ENCODE measurements around the gene AVPR2. TPM values are rescaled to one million over a fixed set of nuclear protein-coding genes. Genes with fewer than 3 reads are reported as not detected.

The AVPR2 gene
- total RNA-seq: 1.4 and 1.9 TPM in 2 replicates

DNA sequence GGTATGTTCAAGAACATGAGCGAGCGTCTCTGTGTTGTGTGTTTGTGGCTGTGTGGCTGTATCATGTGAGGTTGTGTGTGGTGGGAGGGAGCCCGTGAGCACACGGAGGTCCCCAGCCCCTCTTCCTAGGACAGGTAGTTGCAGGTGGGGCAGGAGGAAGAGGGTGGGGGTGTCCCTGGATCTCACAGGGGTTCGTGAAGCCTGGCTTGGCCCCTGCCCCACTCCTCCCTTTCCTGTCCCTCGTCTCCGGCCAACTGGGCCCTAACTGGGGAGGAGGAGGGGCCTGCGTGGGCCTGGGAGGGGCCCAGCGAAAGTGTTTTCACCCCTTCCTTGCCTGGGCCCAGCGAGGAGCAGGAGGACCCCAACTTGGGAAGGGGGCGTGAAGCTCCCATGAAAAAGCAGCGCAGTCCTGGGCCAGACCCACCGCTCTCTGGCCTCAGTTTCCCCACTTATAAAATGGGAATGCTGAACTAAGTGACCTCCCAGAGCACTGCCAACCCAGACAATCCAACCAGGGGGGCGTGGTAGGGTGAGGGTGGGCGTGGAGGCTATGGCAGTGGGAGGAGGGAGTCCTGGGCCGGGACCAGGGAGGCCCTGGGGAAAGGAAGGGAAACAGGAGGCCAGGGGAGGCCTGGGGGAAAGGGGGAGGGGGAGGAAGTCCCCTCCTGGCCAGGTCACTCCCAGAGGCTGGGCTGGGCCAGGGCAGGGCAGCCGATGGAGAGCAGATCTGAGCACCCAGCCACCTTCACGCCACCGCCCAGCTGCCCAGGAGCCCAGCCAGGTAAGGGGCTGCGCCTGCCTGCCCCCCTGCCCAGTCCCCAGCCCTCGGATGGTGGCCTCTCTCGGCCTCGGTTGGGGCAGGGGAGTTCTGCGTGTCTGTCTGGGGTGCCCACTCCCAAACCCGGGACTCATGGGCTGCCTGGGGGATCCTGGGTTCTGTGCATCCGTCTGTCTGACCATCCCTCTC lies at the start of gene AVPR2:
Gene AVPR2, plus strand, starts transcription at position 683 of the 967 bp plus-strand sequence. CDS start 473 bp downstream, outside the sequence.

DNA sequence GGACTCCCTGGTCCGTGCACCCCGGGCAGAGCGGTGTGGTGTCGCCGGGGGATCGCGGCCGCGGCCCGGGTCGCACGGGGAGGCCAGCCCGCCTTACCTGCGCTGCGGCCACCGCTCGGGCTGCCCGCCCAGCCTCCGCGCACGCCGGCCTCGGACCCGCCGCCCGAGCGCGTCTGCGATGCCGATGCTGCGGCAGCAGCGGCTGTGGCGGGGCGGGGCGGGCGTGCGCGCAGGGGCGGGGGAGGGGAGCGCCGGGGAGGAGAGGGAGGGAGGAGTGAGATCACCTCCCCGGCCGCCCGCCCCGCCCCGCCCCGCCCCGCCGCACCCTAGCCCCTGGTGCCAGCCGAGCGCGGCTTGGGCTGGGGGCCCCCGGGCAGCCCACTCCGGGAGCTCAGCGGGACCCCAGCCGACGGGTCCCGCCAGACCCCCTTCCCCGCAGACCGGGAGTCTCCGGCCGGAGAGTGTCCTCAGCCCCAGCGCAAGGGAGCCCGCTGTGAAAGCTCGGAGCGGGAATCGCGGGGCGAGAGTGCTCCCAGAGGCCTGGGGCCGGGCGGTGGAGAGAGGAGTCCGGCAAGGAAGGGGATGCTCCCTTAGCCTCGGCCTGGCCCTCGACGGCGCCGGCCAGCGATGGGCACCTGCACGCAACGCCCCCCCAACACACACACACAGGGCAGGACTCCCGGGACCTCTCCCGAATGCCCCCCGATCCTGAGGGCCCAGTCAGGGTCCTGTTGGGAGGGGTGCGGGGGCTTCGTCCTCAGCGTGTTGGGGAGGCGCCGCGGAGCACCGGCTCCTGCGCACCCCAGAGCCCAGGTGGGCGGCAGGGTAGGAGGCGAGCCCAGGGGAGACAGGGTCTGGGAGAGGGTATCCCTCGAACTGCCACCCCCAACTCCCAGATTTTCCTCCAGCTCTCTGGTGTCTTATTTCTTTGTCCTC lies 18.2 kb upstream of the AVPR2 start, which contains the start of gene L1CAM:
Gene L1CAM, minus strand, starts transcription at position 206 of the 936 bp plus-strand sequence. CDS start 10,337 bp downstream, outside the sequence.

GRCh38 chrX:153925739-153926551 lies 21.5 kb downstream of the AVPR2 start, which contains the start of gene ARHGAP4:
ARHGAP4 (minus strand) TSS chrX:153926264; CDS start chrX:153926202, 62 bp downstream.

GRCh38 chrX:153934762-153935325 lies 30.4 kb downstream of the AVPR2 start, which contains the start of gene NAA10:
NAA10 (minus strand) TSS chrX:153935037; CDS start chrX:153934904, 133 bp downstream.

DNA sequence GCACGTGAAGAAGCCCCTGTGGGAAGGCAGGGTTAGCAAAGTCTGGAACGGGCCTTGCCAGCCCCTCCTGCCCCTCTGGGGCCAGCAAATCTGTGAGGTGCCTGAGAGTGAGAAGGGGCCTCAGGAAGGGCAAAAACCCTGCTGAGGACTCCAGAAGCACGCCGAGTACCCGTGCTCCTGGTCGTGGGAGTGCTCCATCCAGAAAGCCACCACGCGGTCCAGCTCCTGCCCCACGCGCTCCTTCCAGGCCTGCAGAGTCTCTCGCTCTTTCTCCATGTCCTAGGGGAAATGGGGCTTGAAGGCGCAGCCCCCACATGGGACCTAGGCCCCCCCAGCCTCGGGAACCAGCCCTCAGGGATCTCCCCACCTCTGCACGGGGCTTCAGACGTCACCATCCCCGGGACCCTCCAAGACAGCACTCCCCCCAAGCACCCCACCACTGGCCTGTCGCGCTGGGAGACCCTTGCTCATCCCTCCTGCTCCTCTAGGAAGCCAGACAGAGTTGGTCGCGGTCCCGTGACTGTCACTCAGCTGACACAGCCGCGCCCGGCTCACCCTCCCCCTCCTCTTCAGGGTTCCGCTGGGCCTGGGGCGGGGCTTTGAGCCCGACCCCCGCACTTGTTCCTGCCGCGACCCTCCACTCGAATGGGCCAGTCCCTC lies 39.8 kb downstream of the AVPR2 start, which contains the start of gene RENBP:
Gene RENBP, minus strand, starts transcription at position 504 of the 660 bp plus-strand sequence. Its CDS starts 33 bp downstream, at position 471.

Other genes starting within 250 kb of the AVPR2 start
- gene PNCK, start 230.9 kb upstream of the AVPR2 start, total RNA-seq: not detected in 2 replicates
- gene SLC6A8, start 216.7 kb upstream of the AVPR2 start, total RNA-seq: 1.6 and 5.5 TPM in 2 replicates
- gene BCAP31, start 180.3 kb upstream of the AVPR2 start, total RNA-seq: 200 and 266 TPM in 2 replicates
- gene ABCD1, start 179.8 kb upstream of the AVPR2 start, total RNA-seq: 7.0 and 15.4 TPM in 2 replicates
- gene PLXNB3, start 140.4 kb upstream of the AVPR2 start, total RNA-seq: 2.9 and 20.6 TPM in 2 replicates
- under 0.01 and 0.44 TPM in 2 replicates for gene SRPK3, start 123.6 kb upstream of the AVPR2 start, total RNA-seq
- 48.1 and 67.7 TPM in 2 replicates for gene IDH3G, start 110.3 kb upstream of the AVPR2 start, total RNA-seq
- 112 and 142 TPM in 2 replicates for gene SSR4, start 110.0 kb upstream of the AVPR2 start, total RNA-seq
- gene PDZD4, start 74.1 kb upstream of the AVPR2 start, total RNA-seq: 0.76 TPM in 1 of 2 replicates, not detected in the other
- gene L1CAM, start 18.5 kb upstream of the AVPR2 start, total RNA-seq: 0.16 and 0.88 TPM in 2 replicates
- gene ARHGAP4, start 21.6 kb downstream of the AVPR2 start, total RNA-seq: 10.9 and 14.9 TPM in 2 replicates
- gene NAA10, start 30.4 kb downstream of the AVPR2 start, total RNA-seq: 41.8 and 46.9 TPM in 2 replicates
- gene RENBP, start 40.0 kb downstream of the AVPR2 start, total RNA-seq: 16.5 and 28.8 TPM in 2 replicates
- 11.7 and 29.4 TPM in 2 replicates for gene HCFC1, start 67.1 kb downstream of the AVPR2 start, total RNA-seq
- 5.7 and 7.2 TPM in 2 replicates for gene TMEM187, start 68.1 kb downstream of the AVPR2 start, total RNA-seq
- gene IRAK1, start 115.2 kb downstream of the AVPR2 start, total RNA-seq: 45.5 and 57.6 TPM in 2 replicates
- gene MECP2, start 193.0 kb downstream of the AVPR2 start, total RNA-seq: 12.3 and 34.4 TPM in 2 replicates
- gene OPN1LW, start 239.6 kb downstream of the AVPR2 start, total RNA-seq: not detected in 2 replicates

Measured in bladder microvascular endothelial cell (primary cell).